C4-2B (cell line): ENCODE results near the gene MCM9.
"Not testable (repeated sequence)": the region's sequence is repeated elsewhere in the genome, so short reads cannot be mapped to it uniquely, and the experiment has no call there.

Experiments used
- H3K27ac ChIP-seq: fragments of 450-650 bp; 2 replicates; pipeline ENCODE4 v1.5.1; 2017
- CTCF ChIP-seq: fragments of 450-650 bp; conservative IDR thresholded peaks from 2 replicates; pipeline ENCODE4 v1.5.1; 2017; ENCODE audit warnings: mild to moderate bottlenecking
- ZFX ChIP-seq: fragments of 450-650 bp; IDR thresholded peaks from 2 replicates; pipeline ENCODE4 v1.6.1; 2017

Gene MCM9

GRCh38 chr6:118770112-118770788 lies 164.7 kb downstream of the MCM9 start:
- TF ChIP-seq ZFX (no peak), CTCF (no peak)
- H3K27ac ChIP-seq = no peak overlapping the region

- H3K27ac ChIP-seq = no peak overlapping the region; the same call in 1 of the 2 replicates
- no peak for TF ChIP-seq CTCF
- no peak for TF ChIP-seq ZFX
Measured at GRCh38 chr6:118768904-118769325, 166.0 kb downstream of the MCM9 start.

GRCh38 chr6:118768441-118768840 lies 166.5 kb downstream of the MCM9 start:
- TF ChIP-seq ZFX (no peak), CTCF (no peak)
- no peak overlapping the region; the same call in 1 of the 2 replicates for H3K27ac ChIP-seq

GRCh38 chr6:118765316-118765715 lies 169.6 kb downstream of the MCM9 start:
- not testable (repeated sequence) for H3K27ac ChIP-seq

- H3K27ac ChIP-seq = no peak overlapping the region
- TF ChIP-seq CTCF (no peak), ZFX (no peak)
Measured at GRCh38 chr6:118764766-118765165, 170.2 kb downstream of the MCM9 start.
